ENCODE measurements around the gene PRKG1. TPM values are rescaled to one million over a fixed set of nuclear protein-coding genes. Genes with fewer than 3 reads are reported as not detected.

Gene PRKG1
- total and polyA plus RNA-seq, 2 donors (not counting 1 experiment from before 2014, with no cell fraction given) = 45.8 to 71.8 TPM

DNA sequence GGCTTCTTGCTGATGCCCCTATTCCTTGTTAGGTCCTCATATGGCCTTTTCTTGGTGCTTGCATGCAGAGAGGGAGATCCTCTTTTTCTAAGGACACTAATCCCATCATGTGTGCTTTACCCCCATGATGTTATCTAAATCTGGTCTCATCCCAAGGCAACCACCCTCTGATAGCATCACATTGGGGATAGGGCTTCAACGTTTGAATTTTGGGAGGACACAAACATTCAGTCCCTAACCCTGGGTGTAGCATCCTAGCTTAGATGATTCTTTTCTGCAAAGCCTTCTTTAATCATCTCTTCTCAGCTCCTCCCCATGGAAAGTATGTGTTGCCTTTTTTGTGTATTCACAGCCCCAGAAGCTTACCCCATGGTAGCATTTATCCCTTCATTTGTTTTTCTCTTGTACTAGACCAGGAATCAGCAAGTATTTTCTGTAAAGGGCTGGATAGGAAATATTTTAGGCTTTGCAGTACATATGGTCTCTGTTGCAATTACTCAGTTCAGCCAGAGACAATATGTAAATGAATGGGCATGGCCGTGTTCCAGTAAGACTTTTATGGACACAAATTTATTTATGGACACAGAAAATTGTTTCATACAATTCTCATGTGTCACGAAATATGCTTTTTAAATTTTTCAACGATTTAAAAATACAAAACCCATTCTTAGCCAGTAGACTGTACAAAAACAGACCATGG is 726.6 kb downstream of the PRKG1 start:
- peak in 1 of 2 donors; percentile 32 for DNase-seq (ENCODE audit: low read depth in 2 of 2)
- no peak overlapping the region for H3K4me2 ChIP-seq (ENCODE audit: extremely low read depth, insufficient read depth, low read length)
- TF ChIP-seq EZH2 (IDR thresholded peaks at IDR 0.05; ENCODE audit: low read length, missing control alignments) = no peak
- TF ChIP-seq, protein P1, sequence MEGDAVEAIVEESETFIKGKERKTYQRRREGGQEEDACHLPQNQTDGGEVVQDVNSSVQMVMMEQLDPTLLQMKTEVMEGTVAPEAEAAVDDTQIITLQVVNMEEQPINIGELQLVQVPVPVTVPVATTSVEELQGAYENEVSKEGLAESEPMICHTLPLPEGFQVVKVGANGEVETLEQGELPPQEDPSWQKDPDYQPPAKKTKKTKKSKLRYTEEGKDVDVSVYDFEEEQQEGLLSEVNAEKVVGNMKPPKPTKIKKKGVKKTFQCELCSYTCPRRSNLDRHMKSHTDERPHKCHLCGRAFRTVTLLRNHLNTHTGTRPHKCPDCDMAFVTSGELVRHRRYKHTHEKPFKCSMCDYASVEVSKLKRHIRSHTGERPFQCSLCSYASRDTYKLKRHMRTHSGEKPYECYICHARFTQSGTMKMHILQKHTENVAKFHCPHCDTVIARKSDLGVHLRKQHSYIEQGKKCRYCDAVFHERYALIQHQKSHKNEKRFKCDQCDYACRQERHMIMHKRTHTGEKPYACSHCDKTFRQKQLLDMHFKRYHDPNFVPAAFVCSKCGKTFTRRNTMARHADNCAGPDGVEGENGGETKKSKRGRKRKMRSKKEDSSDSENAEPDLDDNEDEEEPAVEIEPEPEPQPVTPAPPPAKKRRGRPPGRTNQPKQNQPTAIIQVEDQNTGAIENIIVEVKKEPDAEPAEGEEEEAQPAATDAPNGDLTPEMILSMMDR (conservative IDR thresholded peaks at IDR 0.05 in 1 of 2, IDR thresholded peaks at IDR 0.05 in 1 of 2; ENCODE audit: low read depth in 1 of 2, low read length in 2 of 2) = no peak

DNA sequence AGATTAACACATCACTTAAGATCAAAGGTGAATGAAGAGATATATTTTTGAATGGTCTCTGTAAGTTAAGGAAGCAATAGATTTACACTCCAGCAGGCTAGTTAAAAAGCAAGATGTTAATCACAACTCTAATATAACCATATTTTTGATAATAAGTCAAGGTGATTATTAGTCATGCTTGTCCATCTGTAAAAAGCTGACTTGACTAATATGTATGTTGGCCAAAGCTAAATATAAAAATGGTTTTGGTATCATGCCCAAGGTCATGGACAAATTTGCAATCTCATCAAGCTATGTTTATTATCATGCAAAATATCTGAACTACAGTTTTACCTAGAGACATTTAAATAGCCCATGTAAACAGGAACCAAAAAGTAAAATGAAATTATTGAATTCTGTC is 727.7 kb downstream of the PRKG1 start:
- TF ChIP-seq EZH2 (IDR thresholded peaks at IDR 0.05; ENCODE audit: low read length, missing control alignments) = no peak
- TF ChIP-seq, protein P1 (conservative IDR thresholded peaks at IDR 0.05 in 1 of 2, IDR thresholded peaks at IDR 0.05 in 1 of 2; ENCODE audit: low read depth in 1 of 2, low read length in 2 of 2) = no peak
- H2AFZ ChIP-seq (ENCODE audit: low read length) = no peak overlapping the region
- H3K79me2 ChIP-seq (ENCODE audit: control insufficient read depth, insufficient read depth, low read length) = no peaks in the 10 kb centered on the region
- no peak overlapping the region for H3K9ac ChIP-seq (ENCODE audit: insufficient read depth, low read length)
- H3K27me3 ChIP-seq (ENCODE audit: control insufficient read depth, insufficient read depth, low read length) = no peaks in the 10 kb centered on the region
- no peaks in the 10 kb centered on the region for H4K20me1 ChIP-seq (ENCODE audit: control insufficient read depth, extremely low read depth, insufficient read depth, low read length)
- peaks cover 4% of the 10 kb centered on the region for H3K4me1 ChIP-seq (ENCODE audit: control insufficient read depth, extremely low read depth, insufficient read depth, low read length)
- H3K36me3 ChIP-seq (ENCODE audit: control insufficient read depth, insufficient read depth, low read length) = no peaks in the 10 kb centered on the region
- H3K4me3 ChIP-seq (replicated peaks in 1 of 4; ENCODE audit: control extremely low read depth in 1 of 4, insufficient read depth in 1 of 4, low read depth in 3 of 4, low read length in 4 of 4) = no peak overlapping the region
- no peak overlapping the region for H3K27ac ChIP-seq (ENCODE audit: insufficient read depth, low read length)
- DNase-seq (ENCODE audit: low read depth in 2 of 2) = no peak
- no peak overlapping the region for H3K4me2 ChIP-seq (ENCODE audit: extremely low read depth, insufficient read depth, low read length)
- no peaks in the 10 kb centered on the region for H3K9me3 ChIP-seq (ENCODE audit: control insufficient read depth, insufficient read depth, low read depth, low read length)

More for the DNA sequence above, 726.6 kb downstream of the PRKG1 start:
- Histone ChIP-seq H2AFZ (ENCODE audit: low read length) (no peak overlapping the region), H3K4me3 (replicated peaks in 1 of 4; ENCODE audit: control extremely low read depth in 1 of 4, insufficient read depth in 1 of 4, low read depth in 3 of 4, low read length in 4 of 4) (no peak overlapping the region), H3K27me3 (ENCODE audit: control insufficient read depth, insufficient read depth, low read length) (no peaks in the 10 kb centered on the region), H3K79me2 (ENCODE audit: control insufficient read depth, insufficient read depth, low read length) (no peaks in the 10 kb centered on the region), H3K36me3 (ENCODE audit: control insufficient read depth, insufficient read depth, low read length) (no peaks in the 10 kb centered on the region), H4K20me1 (ENCODE audit: control insufficient read depth, extremely low read depth, insufficient read depth, low read length) (no peaks in the 10 kb centered on the region), H3K27ac (ENCODE audit: insufficient read depth, low read length) (no peak overlapping the region), H3K9ac (ENCODE audit: insufficient read depth, low read length) (no peak overlapping the region), H3K9me3 (ENCODE audit: control insufficient read depth, insufficient read depth, low read depth, low read length) (no peaks in the 10 kb centered on the region), H3K4me1 (ENCODE audit: control insufficient read depth, extremely low read depth, insufficient read depth, low read length) (peaks cover 4% of the 10 kb centered on the region)

DNA sequence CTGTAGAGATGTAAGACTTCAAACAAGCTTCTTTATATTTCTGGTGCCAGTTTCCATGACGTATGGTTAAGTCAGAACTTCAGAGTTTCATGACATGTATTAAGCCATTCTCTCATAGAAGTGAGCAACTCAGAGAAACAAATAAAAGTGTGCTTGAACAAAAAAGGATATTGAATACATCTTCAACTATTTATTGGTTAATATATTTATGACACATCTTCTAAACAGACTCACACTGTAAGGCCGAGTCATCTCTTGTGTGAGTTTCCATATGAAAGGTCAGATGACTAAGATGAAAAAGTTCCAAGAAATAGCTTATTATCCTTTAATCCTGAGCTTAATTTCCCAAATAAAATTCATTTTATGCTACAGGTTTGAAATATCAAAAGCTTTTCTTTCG is 730.6 kb downstream of the PRKG1 start:
- H3K36me3 ChIP-seq (ENCODE audit: control insufficient read depth, insufficient read depth, low read length) = no peaks in the 10 kb centered on the region
- H4K20me1 ChIP-seq (ENCODE audit: control insufficient read depth, extremely low read depth, insufficient read depth, low read length) = no peaks in the 10 kb centered on the region
- H3K27me3 ChIP-seq (ENCODE audit: control insufficient read depth, insufficient read depth, low read length) = no peaks in the 10 kb centered on the region
- no peak overlapping the region for H3K9ac ChIP-seq (ENCODE audit: insufficient read depth, low read length)
- peak; percentile 36 to 69 for DNase-seq (ENCODE audit: low read depth in 2 of 2)
- H3K4me1 ChIP-seq (ENCODE audit: control insufficient read depth, extremely low read depth, insufficient read depth, low read length) = peaks cover 4% of the 10 kb centered on the region
- no peak overlapping the region for H3K27ac ChIP-seq (ENCODE audit: insufficient read depth, low read length)
- H3K4me3 ChIP-seq (replicated peaks in 1 of 4; ENCODE audit: control extremely low read depth in 1 of 4, insufficient read depth in 1 of 4, low read depth in 3 of 4, low read length in 4 of 4) = no peak overlapping the region
- H3K79me2 ChIP-seq (ENCODE audit: control insufficient read depth, insufficient read depth, low read length) = no peaks in the 10 kb centered on the region
- TF ChIP-seq, protein P1 (conservative IDR thresholded peaks at IDR 0.05 in 1 of 2, IDR thresholded peaks at IDR 0.05 in 1 of 2; ENCODE audit: low read depth in 1 of 2, low read length in 2 of 2) = no peak
- TF ChIP-seq EZH2 (IDR thresholded peaks at IDR 0.05; ENCODE audit: low read length, missing control alignments) = no peak
- no peak overlapping the region for H2AFZ ChIP-seq (ENCODE audit: low read length)
- H3K4me2 ChIP-seq (ENCODE audit: extremely low read depth, insufficient read depth, low read length) = peak overlapping the region; percentile 23
- no peaks in the 10 kb centered on the region for H3K9me3 ChIP-seq (ENCODE audit: control insufficient read depth, insufficient read depth, low read depth, low read length)
